Neuronal stem cell (in vitro differentiated cells): Measurements from ENCODE around the gene NECTIN1.
A peak's percentile ranks its signal among the peaks of the same experiment; 100 is the strongest.

Source experiments
- DNase-seq: peaks from one replicate; pipeline ENCODE4 v3.0.0-alpha.2; 2013; ENCODE audit warnings: low spot score
- H2AFZ ChIP-seq: one replicate; pipeline ENCODE4 v1.6.1; 2013; ENCODE audit warnings: mild to moderate bottlenecking, low read length, inconsistent platforms
- H2AK5ac ChIP-seq: 2 replicates; pipeline ENCODE4 v1.6.1; 2013; ENCODE audit warnings: low read depth, mild to moderate bottlenecking, inconsistent platforms, low read length, moderate library complexity, mixed read lengths
- H2BK120ac ChIP-seq: 2 replicates; pipeline ENCODE4 v1.6.1; 2013; ENCODE audit warnings: low read depth, mild to moderate bottlenecking, inconsistent platforms, low read length, moderate library complexity, mixed read lengths
- H2BK12ac ChIP-seq: one replicate; pipeline ENCODE4 v1.6.1; 2013; ENCODE audit warnings: low read length, inconsistent platforms
- H2BK15ac ChIP-seq: 2 replicates; pipeline ENCODE4 v1.6.1; 2013; ENCODE audit warnings: mild to moderate bottlenecking, low read length, inconsistent platforms, mixed read lengths
- H2BK5ac ChIP-seq: one replicate; pipeline ENCODE4 v1.6.1; 2013; ENCODE audit warnings: inconsistent platforms, mild to moderate bottlenecking, low read length, moderate library complexity
- H3K14ac ChIP-seq: one replicate; pipeline ENCODE4 v1.6.1; 2013; ENCODE audit warnings: low read length, inconsistent platforms
- H3K18ac ChIP-seq: 2 replicates; pipeline ENCODE4 v1.6.1; 2013; ENCODE audit warnings: low read length, inconsistent platforms
- H3K23ac ChIP-seq: 2 replicates; pipeline ENCODE4 v1.6.1; 2013; ENCODE audit warnings: low read depth, mild to moderate bottlenecking, mixed read lengths, low read length, inconsistent platforms; ENCODE audit not compliant: poor library complexity
- H3K27ac ChIP-seq: replicated peaks from 3 replicates; pipeline ENCODE4 v1.5.1; 2013; ENCODE audit warnings: low read length, inconsistent platforms
- H3K27me3 ChIP-seq, 3 experiments: 2 replicates each; pipeline ENCODE4 v1.6.1; 2013; ENCODE audit warnings: low read length in 3 of 3, mild to moderate bottlenecking in 2 of 3, inconsistent platforms in 1 of 3, low read depth in 1 of 3, mixed read lengths in 1 of 3, moderate library complexity in 1 of 3; ENCODE audit not compliant: control insufficient read depth in 3 of 3, insufficient read depth in 3 of 3
- H3K36me3 ChIP-seq, 2 donors: replicated peaks in 1 of 2; 2 replicates each; pipeline ENCODE4 v1.6.1; 2013; ENCODE audit warnings: low read length in 2 of 2; ENCODE audit not compliant: control insufficient read depth in 2 of 2, insufficient read depth in 2 of 2
- H3K4ac ChIP-seq: 2 replicates; pipeline ENCODE4 v1.6.1; 2013; ENCODE audit warnings: inconsistent platforms, mild to moderate bottlenecking, low read length, moderate library complexity
- H3K4me1 ChIP-seq, 2 donors: 1 replicate in 1 of 2; 2 replicates in 1 of 2; pipeline ENCODE4 v1.6.1; 2013; ENCODE audit warnings: low read length in 2 of 2, low read depth in 1 of 2; ENCODE audit not compliant: control insufficient read depth in 2 of 2, insufficient read depth in 1 of 2
- H3K4me2 ChIP-seq: one replicate; pipeline ENCODE4 v1.6.1; 2013; ENCODE audit warnings: mild to moderate bottlenecking, low read length, inconsistent platforms; ENCODE audit not compliant: insufficient read depth, poor library complexity, severe bottlenecking
- H3K4me3 ChIP-seq, 2 donors: 2 replicates each; pipeline ENCODE4 v1.5.1; 2013; ENCODE audit warnings: low read length in 2 of 2, mild to moderate bottlenecking in 2 of 2, inconsistent platforms in 1 of 2, moderate library complexity in 1 of 2
- H3K79me1 ChIP-seq: one replicate; pipeline ENCODE4 v1.6.1; 2013; ENCODE audit warnings: low read depth, mild to moderate bottlenecking, inconsistent platforms, low read length, moderate library complexity
- H3K9ac ChIP-seq: one replicate; pipeline ENCODE4 v1.6.1; 2013; ENCODE audit warnings: mild to moderate bottlenecking, low read depth, low read length, inconsistent platforms; ENCODE audit not compliant: poor library complexity
- H3K9me3 ChIP-seq, 2 donors: replicated peaks in 1 of 2; 2 replicates each; pipeline versions ENCODE3 to v1.6.1; 2013; ENCODE audit warnings: low read length in 2 of 2, mild to moderate bottlenecking in 2 of 2, inconsistent platforms in 1 of 2, low read depth in 1 of 2, mixed read lengths in 1 of 2, moderate library complexity in 1 of 2; ENCODE audit not compliant: control insufficient read depth in 2 of 2, insufficient read depth in 1 of 2
- H4K8ac ChIP-seq: one replicate; pipeline ENCODE4 v1.6.1; 2013; ENCODE audit warnings: low read depth, mild to moderate bottlenecking, inconsistent platforms, low read length, moderate library complexity
- H4K91ac ChIP-seq: one replicate; pipeline ENCODE4 v1.6.1; 2013; ENCODE audit warnings: low read length, low read depth, mild to moderate bottlenecking, inconsistent platforms; ENCODE audit not compliant: poor library complexity
- WGBS, 2 donors: extraction: QIAGEN DNeasy Blood & Tissue Kit; methylation state at CpG; one replicate each; pipeline ENCODE4 v1.1.7; 2013; ENCODE audit warnings: missing lambda C conversion rate in 2 of 2, mixed read lengths in 1 of 2; ENCODE audit not compliant: insufficient read length in 2 of 2, insufficient replicate concordance in 1 of 2; ENCODE audit errors: extremely low coverage in 2 of 2; 5-methylcytosine and 5-hydroxymethylcytosine counted together

Gene NECTIN1

DNA sequence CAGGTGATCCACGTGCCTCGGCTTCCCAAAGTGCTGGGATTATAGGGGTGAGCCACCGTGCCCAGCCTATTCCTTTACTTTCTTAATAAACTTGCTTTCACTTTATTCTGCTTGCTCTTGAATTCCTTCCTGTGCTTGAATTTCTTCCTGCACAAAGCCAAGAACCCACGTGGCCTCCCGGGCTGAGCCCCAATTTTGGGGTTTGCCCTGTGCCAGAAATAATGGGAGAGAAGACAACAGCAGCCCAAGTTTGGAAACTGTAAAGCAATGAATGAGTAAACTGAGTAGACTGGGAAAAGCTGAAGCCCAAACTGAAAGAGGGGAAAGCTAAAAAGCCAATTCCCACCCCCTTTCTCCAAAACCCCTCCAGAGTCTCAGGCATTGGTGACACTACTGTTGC, 136.4 kb downstream of the NECTIN1 start:
- H3K27me3 ChIP-seq: no peaks in the 10 kb centered on the region
- H3K4me2 ChIP-seq: no peak overlapping the region
- WGBS, 2 donors: no CpG with 5 or more reads among the region's 5 CpGs
- H3K27ac ChIP-seq: no peak overlapping the region
- H3K4ac ChIP-seq: no peak overlapping the region
- H2BK5ac ChIP-seq: no peak overlapping the region
- H3K36me3 ChIP-seq: no peaks in the 10 kb centered on the region
- no peaks in the 10 kb centered on the region for H3K79me1 ChIP-seq
- no peak overlapping the region for H2BK12ac ChIP-seq
- H3K4me1 ChIP-seq: peaks cover 4 to 27% of the 10 kb centered on the region in 2 donors
- H3K14ac ChIP-seq: no peak overlapping the region
- no peak overlapping the region for H3K23ac ChIP-seq
- no peak overlapping the region for H4K91ac ChIP-seq
- H3K4me3 ChIP-seq: no peak overlapping the region
- no peak overlapping the region for H2BK15ac ChIP-seq
- peaks cover 2 to 10% of the 10 kb centered on the region in 2 donors for H3K9me3 ChIP-seq
- no peak overlapping the region for H2BK120ac ChIP-seq
- no peak overlapping the region for H2AK5ac ChIP-seq
- H4K8ac ChIP-seq: no peak overlapping the region
- no peak for DNase-seq
- H3K9ac ChIP-seq: no peak overlapping the region
- H3K18ac ChIP-seq: no peak overlapping the region
- no peak overlapping the region for H2AFZ ChIP-seq

DNA sequence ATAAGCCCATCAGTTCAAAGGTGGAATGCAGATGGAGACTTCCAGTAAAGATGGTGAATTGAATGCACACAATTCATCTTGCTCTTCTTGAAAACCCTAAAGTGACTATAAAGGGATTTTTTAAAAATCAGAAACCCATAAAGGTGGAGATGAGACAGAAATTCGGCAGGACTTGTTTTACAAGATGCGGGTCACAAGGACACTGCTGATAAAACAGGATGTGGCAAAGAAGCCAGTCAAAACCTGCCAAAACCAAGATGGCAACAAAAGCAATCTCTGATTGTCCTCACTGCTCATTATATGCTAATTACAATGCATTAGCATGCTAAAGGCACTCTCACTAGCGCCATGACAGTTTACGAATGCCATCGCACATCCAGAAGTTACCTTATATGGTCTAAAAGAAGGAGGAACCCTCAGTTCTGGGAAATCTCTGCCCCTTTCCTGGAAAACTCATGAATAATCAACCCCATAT, 137.1 kb downstream of the NECTIN1 start:
- Histone ChIP-seq H3K4ac (no peak overlapping the region), H2AFZ (no peak overlapping the region), H4K91ac (no peak overlapping the region), H2BK5ac (no peak overlapping the region), H3K4me3 (no peak overlapping the region), H3K27me3 (no peaks in the 10 kb centered on the region), H2AK5ac (no peak overlapping the region), H2BK120ac (no peak overlapping the region), H3K27ac (no peak overlapping the region), H3K23ac (no peak overlapping the region), H3K18ac (no peak overlapping the region), H3K4me2 (no peak overlapping the region), H3K36me3 (no peaks in the 10 kb centered on the region), H3K14ac (no peak overlapping the region), H3K79me1 (no peaks in the 10 kb centered on the region), H3K4me1 (peaks cover 4 to 27% of the 10 kb centered on the region in 2 donors), H2BK12ac (no peak overlapping the region), H4K8ac (no peak overlapping the region), H3K9ac (no peak overlapping the region), H2BK15ac (no peak overlapping the region), H3K9me3 (peaks cover 2 to 10% of the 10 kb centered on the region in 2 donors)
- WGBS, 2 donors: no CpG with 5 or more reads among the region's 5 CpGs
- no peak for DNase-seq

DNA sequence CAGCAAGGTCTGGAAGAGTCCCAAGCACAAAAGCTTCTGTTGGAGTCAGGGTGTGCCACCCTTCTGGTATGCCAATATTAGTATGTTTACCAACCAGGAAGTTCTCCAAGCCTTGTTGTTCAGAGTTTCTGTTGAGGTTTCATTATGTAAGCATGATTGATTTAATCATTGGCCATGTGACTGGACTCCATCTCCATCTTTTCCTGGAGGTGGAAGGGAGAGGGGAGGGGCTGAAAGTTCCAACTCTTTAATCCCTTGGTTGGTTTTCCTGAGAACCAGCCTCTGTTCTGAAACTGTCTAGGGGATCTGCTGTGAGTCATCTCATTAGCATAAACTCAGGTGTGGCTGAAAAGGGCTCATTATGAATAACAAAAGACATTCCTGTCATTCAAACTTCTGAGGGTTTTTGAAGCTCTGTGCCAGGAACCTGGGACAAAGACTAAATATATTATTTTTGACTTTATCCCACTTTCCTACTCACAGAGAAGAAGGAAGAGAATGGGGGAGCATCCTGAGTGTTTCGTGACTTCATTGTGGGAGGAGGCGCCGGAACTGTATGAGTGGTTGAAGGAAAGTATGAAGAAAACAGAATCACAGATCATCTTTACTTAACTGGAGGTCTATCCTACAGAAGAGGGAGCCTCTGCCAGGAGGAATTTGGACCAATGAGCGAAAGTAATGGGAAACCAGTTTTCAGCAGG, 138.2 kb downstream of the NECTIN1 start:
- Histone ChIP-seq H2AFZ (peak overlapping the region; percentile 26), H3K4ac (no peak overlapping the region), H3K27ac (no peak overlapping the region), H3K18ac (no peak overlapping the region), H3K4me1 (peaks cover 4 to 27% of the 10 kb centered on the region in 2 donors), H3K4me2 (no peak overlapping the region), H2BK5ac (no peak overlapping the region), H3K23ac (no peak overlapping the region), H3K9ac (no peak overlapping the region), H2AK5ac (no peak overlapping the region), H2BK15ac (no peak overlapping the region), H3K9me3 (peaks cover 2 to 10% of the 10 kb centered on the region in 2 donors), H3K79me1 (no peaks in the 10 kb centered on the region), H4K91ac (no peak overlapping the region), H2BK120ac (no peak overlapping the region), H3K4me3 (no peak overlapping the region), H3K36me3 (no peaks in the 10 kb centered on the region), H3K27me3 (peaks cover 0 to 2% (median 0%) of the 10 kb centered on the region in 3 experiments), H4K8ac (no peak overlapping the region), H2BK12ac (no peak overlapping the region), H3K14ac (no peak overlapping the region)
- no CpG with 5 or more reads among the region's 4 CpGs for WGBS, 2 donors
- DNase-seq: peak; percentile 31

DNA sequence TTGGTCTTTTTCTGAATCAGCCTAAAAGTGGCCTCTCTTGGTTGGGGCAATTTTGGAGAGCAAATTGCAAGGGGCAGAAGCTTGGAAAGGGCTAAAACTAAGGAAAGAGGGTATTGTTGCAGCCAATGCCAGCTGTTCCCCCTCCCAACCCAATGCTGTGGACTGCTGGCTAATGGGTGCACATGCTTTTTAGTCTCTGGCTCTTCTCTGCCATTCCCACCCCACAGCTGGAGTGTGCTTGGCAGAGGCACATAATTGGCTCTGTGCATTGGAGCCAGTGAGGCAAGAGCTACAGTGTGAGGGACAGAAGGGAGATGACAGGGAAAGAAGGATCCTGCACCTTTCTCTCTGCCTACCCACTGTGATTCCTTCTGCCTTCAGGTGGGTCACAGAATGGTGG, 140.0 kb downstream of the NECTIN1 start:
- H2BK5ac ChIP-seq: no peak overlapping the region
- no peak overlapping the region for H2AFZ ChIP-seq
- no peaks in the 10 kb centered on the region for H3K36me3 ChIP-seq
- H3K18ac ChIP-seq: peak overlapping the region; percentile 72
- no peak overlapping the region for H3K4me2 ChIP-seq
- no peak overlapping the region for H2BK15ac ChIP-seq
- no peak overlapping the region for H3K27ac ChIP-seq
- peaks cover 9 to 31% of the 10 kb centered on the region in 2 donors for H3K4me1 ChIP-seq
- no peak overlapping the region for H2AK5ac ChIP-seq
- H3K4me3 ChIP-seq: peak overlapping the region in 1 of 2 donors; percentile 9
- no peak overlapping the region for H3K9ac ChIP-seq
- no peak overlapping the region for H2BK120ac ChIP-seq
- H3K4ac ChIP-seq: no peak overlapping the region
- no peak overlapping the region for H3K14ac ChIP-seq
- DNase-seq: no peak
- no peak overlapping the region for H4K91ac ChIP-seq
- H3K23ac ChIP-seq: no peak overlapping the region
- no peaks in the 10 kb centered on the region for H3K79me1 ChIP-seq
- H2BK12ac ChIP-seq: peak overlapping the region; percentile 51
- H4K8ac ChIP-seq: no peak overlapping the region
- peaks cover 0 to 7% (median 0%) of the 10 kb centered on the region in 3 experiments for H3K27me3 ChIP-seq
- peaks cover 2 to 10% of the 10 kb centered on the region in 2 donors for H3K9me3 ChIP-seq
